Measurements from ENCODE around the gene DDX42.

DDX42 gene

DNA sequence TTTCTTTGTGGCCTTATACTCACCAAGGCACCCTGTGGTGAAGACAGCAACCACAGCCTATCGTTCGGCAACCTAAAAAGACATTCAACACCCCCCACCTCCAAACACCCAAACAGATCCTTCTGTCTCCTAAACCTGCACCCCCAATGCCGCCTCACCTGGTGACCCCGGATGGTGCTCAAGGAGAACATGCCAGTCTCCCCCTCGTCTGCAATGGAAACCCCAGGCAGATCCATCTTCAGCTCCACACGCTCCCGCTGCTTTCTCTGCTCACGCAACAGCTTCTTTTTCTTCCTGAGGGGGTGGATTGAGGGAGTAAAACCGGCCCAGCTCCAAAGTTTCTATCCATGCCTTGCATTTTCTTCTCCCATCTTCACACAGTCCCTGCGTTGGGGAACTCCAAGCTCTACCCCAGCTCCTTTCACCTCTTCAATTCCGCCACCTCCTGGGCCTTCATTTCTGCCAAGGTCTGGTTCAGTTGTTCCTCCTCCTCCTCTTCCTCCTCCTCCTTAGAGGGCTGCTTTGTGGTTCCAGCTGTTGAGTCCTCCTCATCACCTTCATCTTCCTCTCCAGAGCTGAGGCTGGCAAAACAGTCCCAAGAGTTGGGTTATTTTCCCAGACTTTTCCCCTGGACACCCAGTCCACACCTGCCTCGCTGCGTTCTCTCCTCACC, 49.8 kb downstream of the DDX42 start:
- no peak for DNase-seq (ENCODE audit: low read depth)

DNA sequence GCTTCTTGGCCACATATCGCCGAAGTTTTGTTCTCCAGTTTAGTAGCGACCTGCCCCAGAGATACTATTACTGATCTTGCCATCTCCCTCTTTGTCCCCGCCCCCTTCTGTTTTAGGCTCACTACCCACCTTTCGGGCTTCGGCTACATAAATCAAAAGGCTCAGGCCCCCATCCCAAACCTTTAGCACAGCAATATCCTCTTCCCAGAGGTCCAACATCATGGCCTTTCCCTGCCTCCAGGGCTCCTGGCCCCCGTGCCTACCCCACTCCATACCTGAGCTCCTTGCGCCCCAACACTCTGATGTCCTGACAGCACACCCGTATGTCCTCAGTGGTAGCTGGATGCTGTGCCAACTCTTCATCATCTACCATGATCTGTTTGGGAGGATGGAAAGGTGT, 50.4 kb downstream of the DDX42 start:
- no peak for DNase-seq (ENCODE audit: low read depth)

DNA sequence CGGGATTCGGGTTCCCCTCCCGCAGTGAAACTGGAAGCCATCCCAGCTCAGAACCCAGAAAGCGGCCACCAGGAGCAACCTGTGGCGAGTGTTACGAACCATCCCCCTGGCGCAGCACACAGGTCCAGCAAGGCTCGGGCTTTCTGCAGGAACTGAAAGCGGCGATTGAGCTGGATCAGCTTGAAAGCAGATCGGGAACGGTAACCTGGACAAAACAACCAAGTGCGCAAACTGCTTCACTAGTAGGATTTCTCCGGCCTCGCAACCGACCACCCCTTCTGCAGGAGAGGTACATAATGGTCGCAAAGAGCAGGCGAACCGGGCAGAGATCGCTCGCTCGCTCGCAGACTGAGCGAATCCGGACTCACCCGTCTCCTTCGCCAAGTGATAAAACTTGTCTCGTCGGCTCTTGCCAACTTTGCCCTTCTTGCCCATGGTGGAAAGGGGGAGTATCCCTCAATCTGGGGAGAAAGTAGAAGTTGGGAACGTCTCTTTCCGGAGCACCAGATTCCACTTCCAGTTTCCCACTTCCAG, 52.6 kb downstream of the DDX42 start:
- peak; percentile 25 for DNase-seq (ENCODE audit: low read depth)

DNA sequence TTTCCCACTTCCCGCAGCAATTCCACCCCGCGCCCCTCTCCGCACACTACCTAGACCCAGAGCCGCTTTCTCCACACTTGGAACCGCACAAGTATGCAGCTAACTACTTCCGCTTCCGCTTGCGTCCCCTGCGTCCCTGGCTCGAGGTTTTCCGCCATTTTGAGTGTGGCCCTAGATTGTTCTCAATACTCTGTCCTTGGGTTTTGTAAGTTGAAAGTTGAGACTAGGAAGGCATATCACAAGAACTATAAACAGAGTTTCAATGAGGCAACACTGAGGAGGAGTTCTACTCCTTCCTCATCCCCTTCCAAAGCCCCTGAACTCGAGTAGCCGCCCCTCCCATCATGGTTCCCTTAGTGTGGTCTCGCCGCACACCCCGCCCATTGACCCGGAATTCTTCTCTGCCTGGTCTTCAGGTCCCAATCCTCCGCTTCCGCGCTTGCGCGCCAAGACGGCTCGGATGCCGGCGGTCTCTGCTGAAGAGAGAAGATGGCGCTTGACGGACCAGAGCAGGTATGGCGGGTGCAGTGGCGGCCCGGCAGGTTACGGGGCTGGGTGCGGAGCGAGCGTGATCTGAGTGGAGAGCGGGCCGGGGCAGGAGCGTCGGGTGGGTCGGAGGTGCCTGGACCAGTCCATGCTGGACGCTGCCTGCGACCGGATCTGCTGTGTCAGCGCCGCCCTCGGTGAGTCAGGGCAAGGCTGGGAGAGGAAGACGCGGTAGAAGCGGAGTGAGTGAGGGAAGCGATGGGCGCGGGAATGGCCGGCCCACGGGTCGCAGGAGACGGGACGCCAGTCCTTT, 53.2 kb downstream of the DDX42 start, which contains the start of the genes FTSJ3 and PSMC5:
Gene FTSJ3 (minus strand): TSS at position 662 of the 799 bp plus-strand sequence. CDS start 761 bp downstream, outside the sequence.
Gene PSMC5 (plus strand): TSS at position 430 of the 799 bp plus-strand sequence. CDS start 60 bp downstream, at position 490.
- DNase-seq (ENCODE audit: low read depth) = peak; percentile 93

DNA sequence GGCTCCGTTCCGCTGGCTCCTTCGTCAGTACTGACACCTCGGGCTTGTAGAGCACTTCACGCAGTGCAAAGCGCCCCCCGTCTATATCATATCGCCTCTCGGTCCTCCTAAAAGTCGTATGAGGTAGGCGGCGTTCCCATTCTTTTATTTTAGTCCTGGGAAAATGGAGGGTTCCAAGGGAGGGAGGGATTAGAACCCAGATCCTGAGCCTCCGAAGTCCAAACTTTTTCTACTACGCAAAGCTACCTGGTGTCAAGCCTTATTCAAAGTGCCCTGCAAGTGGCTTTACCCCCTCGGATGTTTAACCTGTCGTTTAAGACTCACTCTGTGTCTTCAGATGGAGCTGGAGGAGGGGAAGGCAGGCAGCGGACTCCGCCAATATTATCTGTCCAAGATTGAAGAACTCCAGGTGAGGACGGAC, 53.8 kb downstream of the DDX42 start:
- no peak for DNase-seq (ENCODE audit: low read depth)

DNA sequence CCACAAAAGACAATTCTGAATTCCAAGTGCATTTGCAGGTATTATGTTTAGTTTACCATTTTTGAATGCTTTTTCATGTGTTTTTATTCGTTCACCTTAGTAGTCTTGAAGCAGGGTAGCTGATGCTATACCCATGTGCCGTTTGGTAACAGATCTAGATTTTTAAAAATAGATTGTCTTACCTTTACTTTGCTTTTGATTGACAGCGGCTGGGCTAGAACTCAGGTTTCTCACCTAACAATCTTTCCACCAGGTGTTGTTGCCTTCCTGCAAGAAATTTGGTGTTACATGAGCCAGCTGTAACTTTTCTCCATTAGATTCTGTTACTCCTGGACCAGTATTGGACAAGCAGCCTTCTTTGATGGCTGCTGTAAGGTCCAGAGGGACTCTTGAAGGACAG, 55.0 kb downstream of the DDX42 start:
- no peak for DNase-seq (ENCODE audit: low read depth)

DNA sequence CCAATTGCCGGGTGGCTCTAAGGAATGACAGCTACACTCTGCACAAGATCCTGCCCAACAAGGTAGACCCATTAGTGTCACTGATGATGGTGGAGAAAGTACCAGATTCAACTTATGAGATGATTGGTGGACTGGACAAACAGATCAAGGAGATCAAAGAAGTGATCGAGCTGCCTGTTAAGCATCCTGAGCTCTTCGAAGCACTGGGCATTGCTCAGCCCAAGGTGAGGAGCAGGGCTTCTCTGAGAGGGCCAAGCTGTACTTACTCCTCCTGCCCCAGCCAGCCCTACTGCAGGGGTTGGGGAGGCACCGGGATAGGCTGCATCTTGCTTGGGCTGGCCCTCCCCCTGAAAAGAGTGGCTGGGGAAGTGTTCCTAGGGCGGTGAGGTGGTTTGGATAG, 56.3 kb downstream of the DDX42 start:
- no peak for DNase-seq (ENCODE audit: low read depth)

DNA sequence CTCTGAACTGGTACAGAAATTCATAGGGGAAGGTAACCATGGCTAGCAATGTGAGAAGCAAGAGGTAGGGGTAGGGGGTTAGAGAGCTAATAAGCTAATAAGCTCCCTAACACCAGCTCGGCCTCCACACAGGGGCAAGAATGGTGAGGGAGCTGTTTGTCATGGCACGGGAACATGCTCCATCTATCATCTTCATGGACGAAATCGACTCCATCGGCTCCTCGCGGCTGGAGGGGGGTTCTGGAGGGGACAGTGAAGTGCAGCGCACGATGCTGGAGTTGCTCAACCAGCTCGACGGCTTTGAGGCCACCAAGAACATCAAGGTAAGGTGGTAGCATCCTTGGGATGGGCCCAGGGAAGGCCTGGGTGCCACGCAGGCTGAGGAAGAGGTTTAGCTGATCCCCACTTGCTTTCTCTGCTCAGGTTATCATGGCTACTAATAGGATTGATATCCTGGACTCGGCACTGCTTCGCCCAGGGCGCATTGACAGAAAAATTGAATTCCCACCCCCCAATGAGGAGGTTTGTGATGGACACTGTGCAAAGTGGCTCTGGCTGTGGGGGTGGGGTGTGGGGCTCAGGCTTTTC, 57.0 kb downstream of the DDX42 start:
- DNase-seq (ENCODE audit: low read depth) = no peak

DNA sequence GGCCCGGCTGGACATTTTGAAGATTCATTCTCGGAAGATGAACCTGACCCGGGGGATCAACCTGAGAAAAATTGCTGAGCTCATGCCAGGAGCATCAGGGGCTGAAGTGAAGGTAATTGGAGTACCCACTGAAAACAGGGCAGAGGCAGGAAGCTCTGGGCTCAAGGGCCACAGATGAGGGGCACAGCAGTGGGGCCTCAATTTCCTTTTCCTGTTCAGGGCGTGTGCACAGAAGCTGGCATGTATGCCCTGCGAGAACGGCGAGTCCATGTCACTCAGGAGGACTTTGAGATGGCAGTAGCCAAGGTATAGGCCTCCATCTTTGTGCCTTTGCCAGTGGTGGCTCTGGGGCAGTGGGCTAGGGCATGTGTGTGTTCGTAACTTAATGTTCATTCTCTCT, 57.5 kb downstream of the DDX42 start:
- no peak for DNase-seq (ENCODE audit: low read depth)

DNA sequence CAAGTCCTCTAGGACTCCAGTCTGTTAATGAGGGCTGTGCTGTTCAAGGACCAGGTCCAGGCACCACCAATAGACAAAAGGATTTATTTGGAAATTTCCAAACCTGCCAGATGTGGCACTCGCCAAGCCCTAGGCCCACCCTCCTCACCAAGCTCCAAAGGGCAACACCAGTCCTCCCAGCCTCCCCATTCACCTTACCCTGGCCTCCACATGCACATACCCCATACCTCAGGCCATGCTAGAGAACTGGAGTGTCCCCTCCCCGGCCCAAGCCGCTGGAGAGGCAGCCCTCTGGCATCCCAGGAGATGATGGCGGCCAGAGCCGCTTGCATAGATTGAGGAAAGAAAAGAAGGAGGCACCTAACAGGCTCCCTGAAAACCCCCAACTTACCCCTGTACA, 58.0 kb downstream of the DDX42 start:
- DNase-seq (ENCODE audit: low read depth) = no peak

DNA sequence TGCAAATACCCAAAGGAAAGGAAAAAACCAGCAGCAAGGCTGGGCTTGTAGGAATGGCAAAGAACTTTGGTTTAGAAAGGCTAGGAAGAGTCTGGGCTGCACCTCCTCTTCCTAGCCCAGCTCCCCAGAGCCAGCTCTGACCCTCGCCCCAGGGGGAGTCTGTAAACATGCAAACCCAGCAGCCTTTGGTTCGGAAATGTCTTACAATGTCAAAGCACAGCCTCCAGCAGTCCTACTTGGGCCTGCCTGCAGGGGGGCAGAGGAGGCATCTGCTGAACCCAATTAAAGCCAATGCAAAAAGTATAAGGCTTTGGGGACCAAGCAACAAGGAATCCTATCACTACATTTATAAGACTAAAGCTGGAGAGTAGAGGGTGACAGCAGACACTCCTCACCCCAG, 58.5 kb downstream of the DDX42 start:
- DNase-seq (ENCODE audit: low read depth) = no peak

DNA sequence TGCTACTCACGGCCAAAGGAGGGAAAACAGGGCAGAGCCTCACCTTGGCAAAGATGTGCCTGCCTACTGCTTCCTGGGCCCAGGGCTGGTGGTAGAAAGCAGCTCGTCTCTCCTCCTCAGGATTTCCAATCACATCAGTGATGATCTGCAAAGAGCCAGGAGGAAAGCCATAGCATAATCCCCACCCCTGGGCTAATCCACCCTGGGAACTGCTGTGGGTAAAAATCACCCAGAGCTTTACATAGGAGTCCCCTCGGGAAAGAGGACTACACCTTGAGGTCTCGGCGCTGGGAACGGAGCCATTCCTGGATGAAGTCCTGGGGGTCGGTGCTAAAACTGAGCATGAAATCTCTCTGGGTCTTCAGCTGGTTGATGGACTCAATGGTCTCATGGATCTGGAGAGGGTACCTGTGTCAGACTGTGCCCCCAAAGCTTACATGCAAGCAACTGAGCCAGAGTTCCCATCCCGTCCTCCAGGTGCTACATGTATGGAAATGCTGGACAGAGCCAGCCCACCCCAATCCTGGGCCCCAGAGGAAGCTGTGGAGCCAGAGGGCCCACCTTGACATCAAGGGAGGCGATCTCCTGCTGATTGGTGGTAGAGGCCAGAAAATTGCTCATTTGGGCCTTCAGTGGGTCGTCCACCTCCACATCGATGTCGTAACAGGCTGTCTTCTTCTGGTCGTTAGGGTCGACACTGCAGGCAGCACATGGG, 59.2 kb downstream of the DDX42 start:
- no peak for DNase-seq (ENCODE audit: low read depth)

DNA sequence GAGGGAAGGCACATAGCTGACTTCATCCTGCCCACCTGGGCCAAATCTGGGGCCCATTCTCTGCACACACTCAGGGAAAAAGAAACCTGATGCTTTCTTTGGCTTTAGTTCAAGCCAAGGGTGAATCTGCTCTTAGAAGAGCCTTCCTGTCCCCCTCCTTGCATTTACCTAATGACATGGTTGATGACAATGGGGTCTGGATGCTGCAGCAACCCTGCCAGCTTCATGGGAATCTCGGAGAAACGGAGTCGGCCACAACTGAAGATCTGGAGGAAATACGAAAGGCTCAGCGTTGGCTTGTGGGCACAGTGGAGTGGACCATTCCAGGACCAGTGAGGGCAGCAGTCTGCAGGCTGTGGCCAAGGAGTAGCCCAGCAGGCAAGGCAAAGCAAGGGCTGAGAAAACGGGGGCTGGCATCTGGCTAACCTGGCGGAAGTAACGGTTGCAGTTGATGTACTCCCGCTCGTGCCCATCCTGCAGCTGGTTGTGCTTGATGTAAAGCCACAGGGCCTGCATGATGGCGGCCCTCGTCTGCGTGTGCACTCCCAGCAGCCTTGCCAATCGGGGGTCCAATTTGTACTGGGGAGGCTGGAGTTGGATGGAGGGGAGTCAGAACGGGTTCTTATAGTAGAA, 59.9 kb downstream of the DDX42 start:
- DNase-seq (ENCODE audit: low read depth) = no peak

DNA sequence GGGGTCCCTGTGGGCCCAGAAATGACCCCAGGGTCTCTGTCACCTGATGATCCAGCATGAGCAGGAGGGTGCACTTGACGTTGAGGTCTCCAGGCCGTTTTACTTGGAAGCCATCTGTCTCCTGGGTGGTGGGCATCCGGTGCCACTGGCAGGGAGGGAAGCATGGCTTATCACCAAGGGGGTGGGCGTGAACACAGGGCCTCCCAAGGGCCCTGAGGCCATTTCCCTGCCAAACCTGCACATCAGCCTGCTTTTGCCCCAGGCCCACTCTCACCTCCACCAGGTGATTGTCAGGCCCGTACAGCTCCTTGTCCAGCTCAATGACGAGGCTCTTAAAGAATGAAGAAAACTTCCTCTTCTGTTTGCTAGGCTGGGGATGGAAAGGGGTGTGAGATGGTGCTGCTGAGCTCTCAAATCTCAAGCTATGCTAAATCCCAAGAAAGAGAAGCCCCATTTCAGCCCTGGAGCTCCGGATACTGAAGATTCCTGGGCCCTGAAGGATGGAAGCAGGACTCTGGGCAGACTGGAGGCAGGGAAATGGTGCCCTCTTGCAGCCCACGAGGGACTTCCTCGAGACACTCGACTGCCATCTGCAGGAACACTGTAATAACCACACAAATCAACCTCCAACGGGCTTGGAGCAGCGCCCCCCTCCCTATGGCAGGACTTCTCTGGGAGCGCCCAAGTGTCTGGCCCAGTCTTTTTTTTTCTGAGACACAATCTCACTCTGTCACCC, 60.6 kb downstream of the DDX42 start:
- peak; percentile 75 for DNase-seq (ENCODE audit: low read depth)

DNA sequence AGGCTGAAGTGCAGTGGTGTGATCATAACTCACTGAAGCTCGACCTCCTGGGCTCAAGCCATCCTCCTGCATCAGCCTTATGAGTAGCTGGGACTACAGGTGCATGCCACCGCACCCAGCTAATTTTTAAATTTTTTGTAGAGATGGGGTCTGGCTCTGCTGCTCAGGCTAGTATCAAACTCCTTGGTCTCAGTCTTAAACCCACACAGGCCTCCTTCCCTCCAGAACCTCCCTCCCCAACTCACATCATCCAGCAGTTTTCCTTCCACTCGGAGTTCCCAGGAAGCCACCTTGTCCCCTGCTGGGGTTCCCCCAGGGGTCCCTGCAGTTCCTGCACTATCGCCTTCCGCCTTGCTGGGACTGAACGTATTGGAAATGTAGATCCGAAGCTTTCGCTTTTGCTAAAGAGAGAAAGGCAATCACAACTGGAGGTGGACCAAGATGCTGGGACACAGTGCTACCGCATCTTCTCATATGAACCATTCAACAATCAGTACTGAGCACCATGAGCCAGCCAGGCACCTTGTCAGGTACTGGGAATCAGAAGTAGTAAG, 61.3 kb downstream of the DDX42 start:
- no peak for DNase-seq (ENCODE audit: low read depth)

DNA sequence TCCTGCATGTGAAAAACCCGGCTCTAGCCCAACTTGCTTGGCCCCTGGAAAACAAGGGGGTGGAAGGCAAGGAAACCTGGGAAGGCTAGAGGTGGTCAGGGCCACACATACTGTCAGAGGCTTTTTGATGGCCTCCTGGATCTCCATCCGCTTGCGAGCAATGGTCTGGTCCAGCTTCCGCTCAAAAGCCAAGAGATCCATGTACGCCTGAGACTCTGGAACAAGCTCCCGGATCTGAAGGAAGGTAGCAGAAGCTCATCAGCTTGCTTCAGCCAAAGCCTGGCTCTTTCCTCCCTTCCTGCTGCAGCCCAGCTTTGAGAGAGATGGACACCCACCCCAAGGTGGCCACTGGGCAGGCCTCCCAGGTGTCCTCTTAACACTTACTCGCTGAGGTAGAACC, 62.8 kb downstream of the DDX42 start:
- DNase-seq (ENCODE audit: low read depth) = no peak

DNA sequence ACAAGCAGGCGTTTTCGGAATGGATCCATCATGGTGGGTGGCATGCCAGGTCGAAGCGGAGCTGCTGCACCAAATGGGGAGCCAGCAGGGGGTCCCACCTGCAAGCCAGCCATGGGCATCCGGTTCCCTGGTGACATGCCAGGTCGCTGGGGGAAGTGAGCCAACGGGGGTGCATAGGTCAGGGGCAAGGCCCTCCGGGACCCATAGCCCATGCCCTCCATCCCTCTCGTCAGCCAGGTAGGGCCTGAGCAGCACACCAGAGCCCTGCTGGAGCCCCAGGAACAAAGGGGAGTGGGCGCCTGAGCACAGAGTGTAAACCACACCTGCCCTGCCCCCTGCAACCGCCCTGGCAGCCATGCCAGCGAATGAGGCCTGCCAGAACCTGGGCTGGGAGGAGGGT, 63.5 kb downstream of the DDX42 start:
- no peak for DNase-seq (ENCODE audit: low read depth)

DNA sequence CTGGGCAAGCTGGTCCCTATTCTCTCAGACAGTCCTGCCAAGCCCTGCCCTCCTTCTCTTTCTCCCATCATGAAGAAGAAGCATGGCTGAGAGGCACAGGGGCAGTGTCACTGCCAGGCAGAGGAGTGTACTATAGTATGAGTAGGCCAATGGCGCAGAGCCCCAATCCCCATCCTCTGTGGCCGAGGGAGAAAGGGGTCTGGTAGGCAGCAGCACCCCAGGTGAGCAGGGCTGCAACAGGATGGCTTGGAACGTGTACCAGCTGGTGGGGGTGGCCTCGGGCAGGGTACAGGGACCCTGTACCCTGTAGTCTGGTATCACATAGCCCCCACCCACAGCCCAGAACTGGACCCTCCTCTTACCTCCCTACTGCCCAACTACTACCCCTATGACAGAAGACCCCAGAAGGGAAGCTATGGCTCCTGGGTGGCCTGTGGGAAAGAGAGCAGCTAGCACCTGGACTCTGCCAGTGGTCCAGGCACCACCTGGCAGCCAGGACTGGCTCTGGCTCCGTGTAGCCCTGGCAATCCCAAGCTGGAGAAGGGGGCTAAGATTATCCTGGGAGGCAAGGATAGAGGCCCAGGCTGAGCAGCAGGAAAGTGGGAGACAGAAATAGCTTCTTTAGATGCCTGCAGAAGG, 64.1 kb downstream of the DDX42 start:
- no peak for DNase-seq (ENCODE audit: low read depth)

DNA sequence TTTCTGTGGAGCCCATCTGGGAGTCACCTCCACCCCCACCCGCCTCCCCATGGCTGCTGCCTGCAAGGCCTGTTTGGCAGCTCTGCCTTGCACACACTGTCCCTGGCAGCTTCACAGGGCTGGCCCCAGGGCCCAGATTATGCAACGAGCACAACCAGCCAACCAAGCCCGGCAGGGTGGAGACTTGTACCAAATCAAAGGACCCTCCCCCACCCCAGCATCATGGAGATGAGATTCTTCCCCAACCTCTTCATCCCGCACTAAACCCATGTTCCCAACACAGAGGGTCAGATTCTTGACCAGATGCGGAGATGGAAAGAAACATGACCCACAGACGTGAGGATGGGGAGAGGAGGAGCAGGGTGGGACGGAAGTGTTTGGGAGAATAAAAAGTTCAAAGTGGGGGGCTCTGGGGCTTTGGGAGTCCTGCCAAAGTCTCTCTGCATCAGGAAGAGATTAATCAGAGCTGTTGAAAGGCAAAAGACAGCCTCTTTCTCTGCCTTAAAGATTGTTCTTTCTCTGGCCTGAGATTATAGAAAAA, 64.7 kb downstream of the DDX42 start:
- DNase-seq (ENCODE audit: low read depth) = peak; percentile 95
